ENCODE data around the gene CPA5.

CPA5 gene

GRCh38 chr7:130381468-130382312 lies 37.1 kb downstream of the CPA5 start:
- H3K27ac ChIP-seq (replicated peaks), result no peak overlapping the region
- no peak overlapping the region for H3K4me3 ChIP-seq (replicated peaks; ENCODE audit: insufficient read depth, low read length)
- DNase-seq (ENCODE audit: low read depth in 1 of 2, low spot score in 1 of 2), result no peak
- H3K27me3 ChIP-seq (ENCODE audit: insufficient read depth, poor library complexity, severe bottlenecking), result no peaks in the 10 kb centered on the region
- TF ChIP-seq CTCF (IDR thresholded peaks at IDR 0.05; ENCODE audit: insufficient read depth, low read length), result no peak
- TF ChIP-seq GABPA (IDR thresholded peaks at IDR 0.05; ENCODE audit: low read depth), result no peak
- TF ChIP-seq, protein P1, sequence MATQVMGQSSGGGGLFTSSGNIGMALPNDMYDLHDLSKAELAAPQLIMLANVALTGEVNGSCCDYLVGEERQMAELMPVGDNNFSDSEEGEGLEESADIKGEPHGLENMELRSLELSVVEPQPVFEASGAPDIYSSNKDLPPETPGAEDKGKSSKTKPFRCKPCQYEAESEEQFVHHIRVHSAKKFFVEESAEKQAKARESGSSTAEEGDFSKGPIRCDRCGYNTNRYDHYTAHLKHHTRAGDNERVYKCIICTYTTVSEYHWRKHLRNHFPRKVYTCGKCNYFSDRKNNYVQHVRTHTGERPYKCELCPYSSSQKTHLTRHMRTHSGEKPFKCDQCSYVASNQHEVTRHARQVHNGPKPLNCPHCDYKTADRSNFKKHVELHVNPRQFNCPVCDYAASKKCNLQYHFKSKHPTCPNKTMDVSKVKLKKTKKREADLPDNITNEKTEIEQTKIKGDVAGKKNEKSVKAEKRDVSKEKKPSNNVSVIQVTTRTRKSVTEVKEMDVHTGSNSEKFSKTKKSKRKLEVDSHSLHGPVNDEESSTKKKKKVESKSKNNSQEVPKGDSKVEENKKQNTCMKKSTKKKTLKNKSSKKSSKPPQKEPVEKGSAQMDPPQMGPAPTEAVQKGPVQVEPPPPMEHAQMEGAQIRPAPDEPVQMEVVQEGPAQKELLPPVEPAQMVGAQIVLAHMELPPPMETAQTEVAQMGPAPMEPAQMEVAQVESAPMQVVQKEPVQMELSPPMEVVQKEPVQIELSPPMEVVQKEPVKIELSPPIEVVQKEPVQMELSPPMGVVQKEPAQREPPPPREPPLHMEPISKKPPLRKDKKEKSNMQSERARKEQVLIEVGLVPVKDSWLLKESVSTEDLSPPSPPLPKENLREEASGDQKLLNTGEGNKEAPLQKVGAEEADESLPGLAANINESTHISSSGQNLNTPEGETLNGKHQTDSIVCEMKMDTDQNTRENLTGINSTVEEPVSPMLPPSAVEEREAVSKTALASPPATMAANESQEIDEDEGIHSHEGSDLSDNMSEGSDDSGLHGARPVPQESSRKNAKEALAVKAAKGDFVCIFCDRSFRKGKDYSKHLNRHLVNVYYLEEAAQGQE (IDR thresholded peaks at IDR 0.05; ENCODE audit: insufficient replicate concordance, low read depth), result no peak
- TF ChIP-seq SPI1 (IDR thresholded peaks at IDR 0.05; ENCODE audit: borderline replicate concordance, low read depth), result no peak
- no peak for TF ChIP-seq POLR2AphosphoS5 (IDR thresholded peaks at IDR 0.05; ENCODE audit: low read depth)

DNA sequence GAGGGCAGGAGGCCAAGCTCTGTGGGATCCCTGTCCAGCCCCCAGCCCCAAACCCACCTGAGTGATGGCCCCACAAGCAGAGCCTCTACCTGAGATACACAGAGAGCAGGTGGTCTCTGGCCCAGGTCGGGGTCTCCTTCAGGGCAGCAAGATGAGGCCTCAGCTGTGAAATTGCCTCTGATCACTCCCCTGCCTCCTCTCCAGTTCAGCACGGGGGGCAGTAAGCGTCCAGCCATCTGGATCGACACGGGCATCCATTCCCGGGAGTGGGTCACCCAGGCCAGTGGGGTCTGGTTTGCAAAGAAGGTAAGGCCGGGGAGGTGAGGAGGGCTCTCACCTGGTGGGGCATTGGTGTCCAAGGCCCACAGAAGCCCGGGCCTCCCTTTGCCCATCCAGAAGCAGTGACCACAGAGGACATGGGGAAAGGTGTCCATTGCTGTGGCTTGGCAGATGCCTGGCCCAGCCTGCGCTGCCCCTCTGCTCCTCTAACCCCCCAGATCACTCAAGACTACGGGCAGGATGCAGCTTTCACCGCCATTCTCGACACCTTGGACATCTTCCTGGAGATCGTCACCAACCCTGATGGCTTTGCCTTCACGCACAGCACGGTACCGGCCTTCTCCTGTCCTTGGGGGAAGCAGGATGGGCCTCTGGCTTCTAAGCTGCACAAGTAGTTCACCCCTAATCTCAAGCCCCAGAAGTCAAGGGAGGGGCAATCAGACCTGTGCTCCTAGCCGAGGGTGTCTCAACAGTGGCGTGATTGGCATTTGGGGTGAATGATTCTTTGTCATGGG lies 38.8 kb downstream of the CPA5 start:
- H3K27me3 ChIP-seq (ENCODE audit: insufficient read depth, poor library complexity, severe bottlenecking), result no peaks in the 10 kb centered on the region
- no peak for TF ChIP-seq POLR2AphosphoS5 (IDR thresholded peaks at IDR 0.05; ENCODE audit: low read depth)
- TF ChIP-seq CTCF (IDR thresholded peaks at IDR 0.05; ENCODE audit: insufficient read depth, low read length), result no peak
- no peak for TF ChIP-seq GABPA (IDR thresholded peaks at IDR 0.05; ENCODE audit: low read depth)
- no peak for TF ChIP-seq SPI1 (IDR thresholded peaks at IDR 0.05; ENCODE audit: borderline replicate concordance, low read depth)
- TF ChIP-seq, protein P1 (IDR thresholded peaks at IDR 0.05; ENCODE audit: insufficient replicate concordance, low read depth), result no peak
- H3K4me3 ChIP-seq (replicated peaks; ENCODE audit: insufficient read depth, low read length), result no peak overlapping the region
- no peak overlapping the region for H3K27ac ChIP-seq (replicated peaks)
- no peak for DNase-seq (ENCODE audit: low read depth in 1 of 2, low spot score in 1 of 2)

- Histone ChIP-seq H3K27me3 (ENCODE audit: insufficient read depth, poor library complexity, severe bottlenecking) (no peaks in the 10 kb centered on the region), H3K27ac (replicated peaks) (no peak overlapping the region), H3K4me3 (replicated peaks; ENCODE audit: insufficient read depth, low read length) (no peak overlapping the region)
- TF ChIP-seq SPI1 (IDR thresholded peaks at IDR 0.05; ENCODE audit: borderline replicate concordance, low read depth) (no peak), POLR2AphosphoS5 (IDR thresholded peaks at IDR 0.05; ENCODE audit: low read depth) (no peak), CTCF (IDR thresholded peaks at IDR 0.05; ENCODE audit: insufficient read depth, low read length) (no peak), GABPA (IDR thresholded peaks at IDR 0.05; ENCODE audit: low read depth) (no peak)
- TF ChIP-seq, protein P1 (IDR thresholded peaks at IDR 0.05; ENCODE audit: insufficient replicate concordance, low read depth), result no peak
- peak; percentile 10 to 36 for DNase-seq (ENCODE audit: low read depth in 1 of 2, low spot score in 1 of 2)
Observed at GRCh38 chr7:130384371-130384801, 39.8 kb downstream of the CPA5 start.
